Left kidney (tissue), 2 donors: ENCODE data around the gene LRPAP1. TPM values are rescaled to one million over a fixed set of nuclear protein-coding genes. Genes with fewer than 3 reads are reported as not detected.

Source experiments
- DNase-seq: peaks from one replicate; pipeline ENCODE4 v3.0.0-alpha.2; 2013
- polyA plus RNA-seq: library from polyadenylated mRNA; unstranded; fragments of 120-200 nt; gene quantifications from one replicate; pipeline ENCODE4 v1.2.1, GENCODE V29; 2013; ENCODE audit not compliant: insufficient read length

LRPAP1 gene
- polyA plus RNA-seq, 1 donor = 182 TPM

DNA sequence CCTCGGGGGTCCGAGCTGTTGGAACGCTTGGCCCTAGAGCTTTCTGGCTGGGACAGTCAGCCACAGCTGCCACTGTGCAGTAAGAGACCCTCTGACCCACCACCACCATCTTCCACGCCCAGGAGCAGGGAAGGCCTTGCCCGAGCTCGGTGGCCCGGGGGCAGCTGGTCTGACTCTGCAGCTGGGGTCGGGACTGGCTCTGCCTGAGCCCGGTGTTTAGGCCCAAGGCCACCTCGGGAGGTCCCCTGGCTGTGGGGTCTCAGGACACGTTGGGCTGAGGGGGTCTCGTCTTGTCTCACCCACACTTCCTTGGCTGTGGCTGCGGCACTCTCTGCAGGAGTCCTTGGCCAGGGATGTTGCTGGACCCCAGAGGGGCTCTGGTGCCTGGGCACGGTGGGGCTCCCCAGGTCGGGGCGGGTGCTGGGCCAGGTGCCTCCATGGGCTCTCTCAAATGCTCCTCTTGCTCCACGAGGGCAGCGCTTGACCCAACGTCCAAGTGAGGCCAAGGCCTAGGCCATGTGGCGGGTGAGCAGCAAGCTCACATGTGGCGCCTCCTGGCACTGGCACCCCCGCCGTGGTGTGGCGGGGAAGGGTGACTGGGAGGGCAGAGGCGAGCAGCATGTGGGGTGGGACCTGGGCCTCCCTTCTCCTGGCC is 46.2 kb downstream of the LRPAP1 start:
- no peak for DNase-seq

DNA sequence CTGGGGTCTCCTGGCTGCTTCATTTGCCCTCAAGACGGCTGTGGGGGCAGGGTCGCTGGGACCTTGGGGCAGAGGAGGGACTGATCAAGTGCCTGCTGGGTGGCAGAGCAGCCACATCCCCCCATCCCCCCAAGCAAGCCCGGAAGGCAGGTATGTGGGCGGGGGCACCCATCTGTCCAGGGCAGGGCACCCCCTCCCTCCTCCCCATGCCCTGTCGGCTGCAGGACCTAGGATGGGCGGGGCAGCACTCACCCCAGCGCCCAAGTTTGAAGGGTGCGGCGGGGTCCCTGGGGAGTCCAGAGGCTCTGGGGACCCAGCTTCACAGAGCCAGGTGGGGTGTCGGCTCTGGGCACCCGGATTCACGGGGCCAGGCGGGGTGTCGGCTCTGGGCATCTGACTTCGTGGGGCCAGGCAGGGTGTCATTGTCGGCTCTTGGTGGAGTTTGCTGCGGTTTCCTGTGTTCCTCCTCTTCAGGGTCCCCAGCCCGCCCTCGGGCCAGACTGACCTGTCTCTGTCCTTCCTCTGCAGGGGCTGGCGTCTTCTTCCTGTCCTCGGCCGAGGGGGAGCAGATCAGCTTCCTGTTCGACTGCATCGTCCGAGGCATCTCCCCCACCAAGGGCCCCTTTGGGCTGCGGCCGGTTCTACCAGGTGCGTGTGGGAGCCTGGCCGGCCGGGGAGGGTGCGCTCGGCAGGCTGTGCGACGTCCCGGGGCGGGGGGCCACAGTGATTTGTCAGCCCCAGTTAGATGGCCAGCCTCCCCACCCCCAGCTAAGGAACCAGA is 47.0 kb downstream of the LRPAP1 start:
- peak; percentile 42 for DNase-seq

DNA sequence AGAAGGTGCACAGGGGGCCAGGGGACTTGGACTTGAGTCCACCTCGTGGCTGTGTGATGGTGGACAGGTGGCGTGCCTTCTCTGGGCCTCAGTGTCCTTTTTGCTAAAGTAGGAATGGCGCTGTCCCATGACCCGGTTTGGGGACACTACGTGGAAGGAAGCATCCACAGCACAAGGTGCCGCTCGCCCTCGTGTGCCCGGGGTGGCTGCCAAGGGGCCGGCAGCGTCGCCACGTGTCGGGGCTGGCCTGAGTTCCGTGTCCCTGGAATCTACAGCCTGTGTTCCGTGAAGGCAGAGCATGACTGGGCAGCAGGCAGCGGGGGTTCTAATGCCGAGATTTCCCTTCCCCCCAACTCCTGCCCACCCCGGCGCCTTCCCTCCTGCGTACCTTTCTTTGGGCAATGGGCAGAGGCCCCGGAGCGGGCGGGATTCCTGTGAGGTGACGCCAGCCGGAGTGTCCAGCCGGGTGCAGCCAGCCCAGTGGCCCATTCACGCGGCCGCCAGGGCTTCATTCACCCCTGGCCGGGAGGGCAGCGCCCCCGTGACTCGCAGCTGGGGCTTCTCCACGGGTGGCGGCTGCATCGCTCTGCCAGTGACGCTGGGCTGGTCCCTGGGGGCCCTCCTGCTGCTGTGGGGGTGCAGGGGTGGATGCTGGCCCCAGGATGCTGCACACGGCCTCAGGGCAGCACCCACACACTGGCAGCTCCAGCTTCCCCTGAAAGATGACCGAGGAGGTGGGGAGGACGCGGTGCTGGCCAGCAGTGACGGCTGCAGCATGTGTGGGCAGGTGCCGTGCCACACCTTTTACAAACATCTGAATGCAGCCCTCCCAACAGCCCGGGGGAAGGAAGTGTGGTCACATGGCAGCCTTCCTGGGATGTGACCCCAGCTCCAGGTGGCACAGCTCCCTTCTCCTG is 47.9 kb downstream of the LRPAP1 start:
- DNase-seq = peak; percentile 36

DNA sequence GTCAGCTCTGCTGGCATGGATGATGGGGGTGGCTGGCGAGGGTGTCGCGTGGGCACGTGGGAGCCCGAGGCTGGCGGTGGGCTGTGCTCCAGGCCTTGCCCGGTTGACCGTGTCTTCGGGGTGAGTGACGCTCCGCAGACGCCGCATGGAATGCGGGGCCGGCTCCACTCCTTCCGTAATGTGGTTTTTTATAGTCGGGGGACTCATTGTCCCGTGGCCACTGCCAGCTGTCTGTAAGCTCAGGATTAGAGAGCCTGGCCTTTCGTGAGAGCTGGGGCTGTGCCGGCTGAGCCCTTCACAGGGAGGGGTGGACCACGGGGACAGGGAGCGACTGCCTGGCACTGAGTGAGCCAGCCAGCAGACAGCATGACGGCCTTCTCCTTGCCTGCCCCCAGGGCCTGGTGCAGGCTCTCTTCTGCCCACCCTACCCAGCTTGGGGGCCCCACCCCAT is 48.7 kb downstream of the LRPAP1 start:
- DNase-seq = no peak

DNA sequence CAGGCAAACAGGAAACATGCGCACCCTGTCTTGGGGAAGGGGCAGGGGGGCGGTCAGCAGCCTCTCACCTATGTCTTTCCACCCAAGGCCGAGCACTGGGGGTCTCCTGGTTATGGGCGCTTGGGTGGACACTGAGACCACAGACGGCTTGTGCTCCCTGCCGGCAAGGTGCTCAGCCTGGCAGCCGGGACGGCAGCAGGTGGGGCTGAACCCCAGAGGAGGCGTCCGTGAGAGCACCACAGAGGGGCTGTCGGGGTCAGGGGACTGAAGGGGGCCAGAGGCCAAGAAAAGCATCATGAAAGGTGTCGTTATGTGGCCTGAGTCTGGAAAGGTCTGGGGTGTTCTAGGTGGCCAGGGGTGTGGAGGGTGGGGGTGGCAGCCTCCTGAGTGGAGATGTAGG is 49.5 kb downstream of the LRPAP1 start:
- DNase-seq = no peak

DNA sequence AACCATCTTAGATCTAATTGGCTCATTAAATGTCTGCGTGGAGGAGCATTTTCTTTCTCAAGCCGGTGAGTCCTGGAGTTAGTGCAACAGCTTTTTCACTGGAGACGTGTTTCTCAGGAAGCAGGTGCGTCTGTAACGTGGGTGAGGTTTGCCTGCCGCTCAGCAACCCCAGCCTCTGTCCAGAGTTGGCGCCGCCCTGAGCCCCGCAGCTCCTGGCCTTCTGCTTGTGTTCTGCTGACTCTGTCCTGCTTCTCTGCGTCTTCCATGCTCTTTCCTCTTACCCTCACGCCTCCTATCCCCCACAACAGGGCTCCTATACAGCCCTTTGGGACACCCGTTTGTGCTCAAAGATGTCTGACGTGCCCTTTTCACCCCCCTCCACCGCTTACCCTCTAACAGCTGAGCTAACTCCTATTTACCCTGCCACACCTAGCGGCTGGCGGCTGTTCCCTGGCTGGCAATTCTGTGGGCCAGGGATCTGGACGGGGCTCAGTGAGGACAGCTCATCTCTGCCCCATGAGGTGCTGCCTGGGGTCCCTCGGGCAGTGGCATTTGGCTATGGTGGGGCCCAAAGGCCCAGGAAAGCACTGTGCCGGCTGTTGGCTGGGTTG is 50.3 kb downstream of the LRPAP1 start:
- no peak for DNase-seq

DNA sequence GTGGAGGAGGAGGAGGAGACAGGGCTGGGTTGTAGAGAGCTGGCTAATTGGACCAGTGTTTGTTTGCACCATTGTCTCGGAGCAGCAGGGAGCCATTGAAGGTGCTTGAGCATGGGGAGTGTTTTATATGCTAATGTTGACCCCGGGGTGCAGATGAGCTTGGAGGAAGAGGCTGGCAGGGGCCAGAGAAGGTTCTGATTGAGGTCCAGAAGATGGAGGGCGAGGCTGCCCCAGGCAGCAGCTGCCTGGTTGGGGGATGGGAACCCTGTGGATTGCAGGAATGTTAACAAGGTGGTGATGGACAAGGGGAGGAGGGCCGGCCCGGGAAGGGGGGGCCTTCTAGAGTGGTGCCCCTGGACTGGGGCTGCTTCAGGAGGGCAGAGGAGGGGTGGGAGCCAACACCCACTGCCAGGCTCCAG is 51.1 kb downstream of the LRPAP1 start:
- DNase-seq = no peak

DNA sequence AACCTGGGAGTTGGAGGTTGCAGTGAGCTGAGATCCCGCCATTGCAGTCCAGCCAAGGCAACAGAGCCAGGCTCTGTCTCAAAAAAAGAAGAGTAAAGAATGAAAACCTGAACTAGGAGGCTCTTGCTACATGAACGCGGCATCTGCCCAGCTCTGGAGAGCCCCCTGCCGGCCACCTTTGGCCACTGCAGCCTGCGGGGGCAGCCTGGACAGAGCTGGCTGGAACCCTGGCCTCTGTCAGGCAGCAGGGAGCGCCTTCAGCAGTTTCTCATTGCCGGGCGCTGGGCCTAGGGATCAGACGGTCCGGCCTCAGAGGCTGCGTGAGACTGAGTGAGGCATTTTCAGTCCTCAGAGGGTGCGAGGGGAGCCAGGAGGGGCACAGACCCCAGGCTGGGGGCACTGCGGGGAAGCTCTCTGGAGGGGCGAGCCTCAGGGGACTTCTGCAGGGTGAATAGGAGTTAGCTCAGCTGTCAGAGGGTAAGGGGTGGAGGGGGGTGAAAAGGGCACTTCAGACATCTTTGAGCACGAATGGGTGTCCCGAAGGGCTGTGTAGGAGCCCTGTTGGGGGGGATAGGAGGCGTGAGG is 51.6 kb downstream of the LRPAP1 start:
- peak; percentile 78 for DNase-seq

DNA sequence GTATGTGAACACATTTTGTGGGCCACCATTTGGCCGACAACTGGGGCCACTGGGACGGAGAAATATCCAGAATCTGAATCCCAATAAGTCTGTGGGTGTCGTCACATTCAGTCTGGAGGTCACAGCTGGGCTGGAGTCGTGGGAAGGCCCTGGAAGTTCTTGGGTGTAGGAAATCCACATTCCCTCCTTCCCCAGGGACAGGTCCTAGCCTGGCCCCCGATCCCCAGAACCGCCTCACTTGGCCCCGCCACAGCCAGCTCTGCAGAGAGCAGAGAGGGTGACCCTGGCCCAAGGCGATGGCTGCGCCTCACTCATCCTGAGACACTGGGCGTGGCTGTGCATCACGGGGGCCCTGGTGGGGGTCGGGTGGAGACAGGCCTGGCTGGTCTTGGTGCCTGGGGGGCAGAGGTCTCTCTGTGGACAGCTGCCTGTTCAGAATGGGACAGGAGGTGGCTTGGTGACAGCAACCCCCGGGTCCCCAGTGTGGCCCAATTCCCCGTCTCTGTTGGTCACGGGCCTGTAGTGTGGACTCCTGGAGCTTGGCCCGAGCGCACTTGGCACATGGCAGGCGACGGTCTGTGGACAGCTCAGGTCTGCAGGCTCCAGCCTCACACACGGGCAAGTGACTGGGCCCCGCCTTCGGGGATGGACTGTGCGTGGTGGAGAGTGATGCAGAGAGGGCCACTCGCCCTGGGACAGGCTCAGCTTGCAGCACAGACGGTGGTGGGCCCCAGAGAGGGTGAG is 52.7 kb downstream of the LRPAP1 start:
- DNase-seq = no peak

DNA sequence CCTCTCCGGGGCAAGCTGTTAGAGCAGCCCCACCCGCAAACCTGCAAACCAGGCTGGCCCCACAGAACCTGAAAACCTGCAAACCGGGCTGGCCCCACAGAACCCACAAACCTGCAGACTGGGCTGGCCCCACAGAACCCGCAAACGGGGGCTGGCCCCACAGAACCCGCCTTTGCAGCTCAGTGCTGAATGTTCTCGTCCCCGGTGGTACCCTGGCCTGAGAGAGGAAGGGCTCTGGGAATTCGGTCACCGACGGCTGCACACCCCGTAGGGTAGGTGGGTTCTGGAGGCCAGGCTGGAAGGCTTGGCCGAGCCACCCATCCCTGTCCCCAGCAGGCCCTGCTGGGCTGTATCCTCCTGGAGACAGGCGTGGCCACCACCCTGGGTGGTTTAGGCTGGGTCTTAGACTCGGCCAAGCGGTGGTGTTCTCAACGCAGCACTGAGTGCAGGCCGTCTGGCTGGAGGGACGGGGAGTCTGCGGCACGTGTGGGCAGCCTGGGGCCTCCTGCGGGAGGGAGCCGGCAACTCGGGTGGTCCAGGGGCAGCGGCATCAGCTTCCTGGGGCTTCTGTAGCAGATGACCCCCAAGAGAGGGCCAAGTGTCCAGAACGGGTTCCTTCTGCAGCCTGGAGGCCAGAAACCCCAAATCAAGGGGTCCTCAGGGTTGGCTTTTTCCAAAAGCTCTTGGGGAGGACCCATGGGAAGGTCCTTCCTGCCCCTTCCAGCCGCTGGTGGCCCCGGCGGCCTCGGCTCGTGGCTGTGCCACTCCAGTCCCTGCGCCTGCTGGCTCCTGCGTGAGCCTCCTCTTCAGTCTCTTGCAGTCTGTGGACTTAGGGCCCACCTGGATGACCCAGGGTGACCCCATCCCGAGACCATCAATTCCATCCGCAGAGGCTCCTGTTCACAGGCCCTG is 53.5 kb downstream of the LRPAP1 start:
- DNase-seq = no peak

DNA sequence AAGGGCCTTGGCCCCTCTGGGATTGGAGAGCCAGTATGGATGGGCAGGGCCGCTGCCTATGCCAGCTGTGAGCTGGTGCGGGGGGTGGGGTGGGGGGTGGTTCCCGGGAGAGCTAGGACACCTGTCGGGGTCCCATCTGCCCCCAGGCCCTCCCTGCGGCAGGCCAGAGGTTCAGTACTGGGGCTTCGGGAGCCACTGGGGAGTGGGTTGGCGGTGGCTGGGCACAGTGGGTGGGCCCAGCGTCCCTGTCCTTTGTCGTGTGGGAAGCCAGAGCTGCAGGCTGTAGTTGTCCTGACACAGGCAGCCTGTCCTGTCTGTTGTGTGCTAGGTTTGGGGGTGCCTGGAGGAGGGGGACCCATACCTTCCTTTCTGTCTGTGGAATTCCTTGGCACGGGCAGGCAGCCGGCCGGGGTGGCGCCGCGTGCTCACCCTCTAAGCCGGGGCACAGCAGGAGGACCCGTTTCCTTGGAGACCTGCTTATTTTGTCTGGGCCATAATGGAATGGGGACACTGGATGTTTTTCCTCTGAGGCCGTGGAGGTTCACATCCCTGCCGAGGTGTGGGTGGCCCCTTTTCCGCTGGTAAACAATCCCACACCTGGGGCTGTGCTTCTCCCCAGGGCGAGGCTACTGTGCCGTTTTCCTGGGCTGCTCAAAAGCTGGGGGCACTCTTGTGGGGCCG is 54.3 kb downstream of the LRPAP1 start:
- no peak for DNase-seq

DNA sequence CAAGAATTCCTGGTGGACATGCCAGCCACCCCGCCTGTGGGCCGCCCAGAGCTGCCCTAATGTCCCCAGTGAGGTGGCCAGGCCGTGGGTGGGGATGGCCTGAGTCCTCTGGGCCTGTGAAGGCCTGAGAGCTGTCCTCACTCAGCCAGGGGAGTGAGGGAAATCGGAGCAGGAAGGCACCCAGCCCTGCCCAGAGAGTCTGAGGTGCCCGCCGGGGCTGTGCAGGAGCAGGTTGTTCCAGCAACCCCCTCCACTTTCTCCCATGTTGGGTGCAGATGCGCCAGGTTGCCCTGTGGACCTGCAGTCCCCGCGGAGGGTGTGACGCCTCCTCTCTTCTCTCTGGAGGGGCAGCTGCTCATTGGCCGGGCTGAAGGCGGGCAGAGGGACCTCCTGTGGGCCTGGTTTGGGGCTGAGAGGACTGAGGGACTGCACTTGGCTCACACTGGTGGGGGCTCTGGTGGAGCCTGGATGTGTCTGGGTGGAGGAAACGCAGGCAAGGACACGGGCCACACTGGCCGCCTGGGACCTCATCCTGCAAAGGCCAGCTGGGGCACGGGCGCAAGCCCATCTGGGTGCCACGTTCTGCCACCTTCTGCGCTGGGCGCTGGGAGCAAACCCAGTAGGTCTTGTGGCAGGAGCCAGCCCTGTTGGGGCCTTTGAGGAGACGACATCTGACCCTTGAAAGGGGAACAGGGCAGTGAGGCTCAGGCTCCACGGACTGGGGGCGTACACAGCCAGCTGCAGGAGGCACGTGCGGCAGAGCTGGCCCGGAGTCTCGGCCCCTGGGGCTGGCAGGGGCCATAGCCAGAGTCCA is 55.1 kb downstream of the LRPAP1 start:
- no peak for DNase-seq

DNA sequence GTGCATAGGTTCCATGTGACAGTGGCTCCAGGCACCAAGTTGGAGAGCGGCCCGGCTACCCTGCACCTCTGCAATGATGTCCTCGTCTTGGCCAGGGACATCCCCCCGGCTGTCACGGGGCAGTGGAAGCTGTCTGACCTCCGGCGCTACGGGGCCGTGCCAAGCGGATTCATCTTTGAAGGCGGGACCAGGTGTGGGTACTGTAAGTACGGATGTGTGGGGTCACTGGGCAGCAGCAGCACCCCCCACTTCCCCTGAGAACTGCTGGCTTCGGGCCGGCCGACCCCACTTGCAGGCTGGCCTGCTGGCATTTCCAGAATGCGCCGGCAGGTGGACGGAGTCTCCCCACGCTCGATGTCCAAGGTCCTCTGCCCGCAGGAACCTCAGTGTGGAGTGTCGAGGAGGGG is 55.9 kb downstream of the LRPAP1 start:
- no peak for DNase-seq

DNA sequence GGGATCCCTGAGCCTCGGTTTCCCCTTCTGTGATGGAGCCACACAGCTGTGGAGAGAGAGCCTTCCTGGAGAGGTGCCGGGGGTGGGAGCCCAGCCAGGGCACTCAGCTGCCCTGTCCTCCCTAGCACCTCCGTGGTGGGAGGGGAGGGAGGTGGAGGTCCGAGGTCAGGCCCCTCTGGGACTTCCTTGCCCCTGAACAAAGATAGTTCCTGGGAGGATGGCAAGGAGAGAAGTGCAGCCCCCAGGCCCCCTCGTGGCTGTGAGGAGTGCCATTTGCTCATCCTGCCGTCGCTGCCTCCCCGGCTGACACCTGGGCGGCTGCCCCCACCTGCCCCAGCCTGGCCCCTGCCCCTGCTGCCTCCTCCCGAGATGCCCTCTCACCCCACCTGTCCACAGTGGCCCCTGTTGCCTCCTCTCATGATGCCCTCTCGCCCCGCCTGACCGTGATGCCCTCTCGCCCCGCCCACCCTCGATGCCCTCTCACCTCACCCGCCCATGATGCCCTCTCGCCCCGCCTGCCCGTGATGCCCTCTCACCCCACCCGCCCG is 56.4 kb downstream of the LRPAP1 start:
- DNase-seq = no peak

DNA sequence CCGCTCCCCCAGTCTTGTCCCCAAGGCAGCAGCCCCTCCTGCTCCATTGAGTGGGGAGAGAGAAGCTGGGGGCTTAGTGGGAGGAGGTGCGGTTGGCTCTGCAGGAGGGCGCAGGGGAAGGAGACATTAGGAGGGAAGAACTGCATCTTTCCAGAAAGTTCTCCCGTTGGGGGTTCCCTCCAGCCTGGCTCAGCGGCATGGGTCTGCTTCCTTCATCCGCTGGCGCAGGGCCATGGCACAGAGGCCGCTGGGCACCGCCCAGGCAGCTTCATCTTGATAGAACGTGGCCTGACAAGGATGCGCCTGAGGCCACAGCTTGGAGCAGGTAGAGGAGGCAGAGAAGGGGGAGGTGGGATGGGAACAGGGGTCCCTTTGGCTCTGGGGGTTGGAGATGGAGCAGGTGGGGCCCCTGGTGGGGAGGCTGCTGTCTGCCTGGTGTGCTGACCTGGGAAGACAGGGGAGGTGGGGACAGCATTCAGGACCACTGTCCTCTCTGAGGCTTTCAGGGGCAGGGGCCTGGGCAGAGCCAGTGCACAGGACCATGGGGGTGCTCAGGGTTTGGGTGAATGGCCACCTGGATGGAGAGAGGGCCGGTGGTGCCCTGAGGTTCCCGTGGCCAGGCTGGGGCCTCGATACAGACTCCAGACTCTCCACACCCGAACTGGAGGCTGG is 57.0 kb downstream of the LRPAP1 start:
- no peak for DNase-seq

DNA sequence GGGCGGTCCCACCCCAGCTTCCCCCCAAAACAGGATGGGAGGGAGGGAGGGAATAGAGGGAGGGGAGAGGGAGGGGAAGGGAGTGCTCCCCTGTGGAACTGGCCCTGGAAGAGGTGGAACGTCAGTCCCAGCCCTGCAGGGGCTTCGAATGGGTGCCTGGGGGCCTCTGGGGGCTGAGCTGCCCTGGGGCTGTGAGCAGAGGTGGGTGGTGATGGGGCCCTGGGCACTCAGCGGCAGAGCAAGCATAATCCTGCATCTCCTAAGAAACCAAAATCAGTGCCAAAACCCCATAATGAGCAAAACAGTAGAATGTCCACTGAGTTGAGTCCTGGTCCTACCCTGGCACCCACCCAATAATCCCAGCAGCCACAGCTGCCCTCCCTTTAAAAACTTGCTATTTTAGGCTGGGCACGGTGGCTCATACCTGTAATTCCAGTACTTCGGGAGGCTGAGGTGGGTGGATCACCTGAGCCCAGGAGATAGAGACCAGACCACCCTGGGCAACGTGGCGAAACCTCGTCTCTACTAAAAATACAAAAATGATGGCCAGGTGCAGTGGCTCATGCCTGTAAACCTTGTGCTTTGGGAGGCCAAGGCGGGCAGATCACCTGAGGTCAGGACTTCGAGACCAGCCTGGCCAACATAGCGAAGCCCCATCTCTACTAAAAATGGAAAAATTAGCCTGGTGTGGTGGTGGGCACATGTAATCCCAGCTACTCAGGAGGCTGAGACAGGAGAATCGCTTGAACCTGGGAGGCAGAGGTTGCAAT is 58.0 kb downstream of the LRPAP1 start:
- DNase-seq = no peak
